ENCODE measurements around the gene HERC3.

HERC3 gene

DNA sequence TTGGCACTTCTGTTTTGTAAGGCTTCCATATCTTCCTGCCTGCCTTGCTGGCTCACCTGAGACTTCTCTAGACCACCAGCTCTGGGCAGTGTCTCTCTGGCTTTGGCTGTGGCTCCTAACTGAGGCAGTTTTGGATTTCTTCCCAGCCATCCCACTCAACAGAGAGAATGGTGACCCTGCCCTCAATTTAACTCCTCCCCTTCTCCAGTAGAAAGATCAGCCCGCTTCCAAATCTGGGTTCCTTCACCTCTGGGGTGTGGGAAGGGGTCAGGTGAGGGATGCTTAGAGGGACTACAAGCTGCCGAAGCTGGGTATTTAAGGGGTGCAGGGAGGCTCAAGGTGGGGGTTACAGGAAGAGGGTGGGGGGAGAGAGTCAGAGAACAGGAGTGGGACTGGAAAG lies 81.6 kb downstream of the HERC3 start:
- Histone ChIP-seq H3K9me3 (ENCODE audit: low read length) (no peaks in the 10 kb centered on the region), H3K27me3 (ENCODE audit: control insufficient read depth in 1 of 2, insufficient read depth in 2 of 2, low read length in 2 of 2) (no peaks in the 10 kb centered on the region), H3K9ac (ENCODE audit: low read length) (no peak overlapping the region), H3K27ac (ENCODE audit: low read depth, low read length) (no peak overlapping the region), H3K4me1 (ENCODE audit: insufficient read depth, low read length) (no peaks in the 10 kb centered on the region), H3K4me3 (ENCODE audit: low read depth in 1 of 2, low read length in 2 of 2) (no peak overlapping the region), H3K36me3 (ENCODE audit: insufficient read depth, low read length) (peaks cover 29% of the 10 kb centered on the region)

- H3K27ac ChIP-seq (ENCODE audit: low read depth, low read length) = no peak overlapping the region
- H3K9ac ChIP-seq (ENCODE audit: low read length) = no peak overlapping the region
- no peak overlapping the region for H3K4me3 ChIP-seq (ENCODE audit: low read depth in 1 of 2, low read length in 2 of 2)
- H3K4me1 ChIP-seq (ENCODE audit: insufficient read depth, low read length) = no peaks in the 10 kb centered on the region
- H3K36me3 ChIP-seq (ENCODE audit: insufficient read depth, low read length) = peaks cover 35% of the 10 kb centered on the region
- H3K9me3 ChIP-seq (ENCODE audit: low read length) = no peaks in the 10 kb centered on the region
- no peaks in the 10 kb centered on the region for H3K27me3 ChIP-seq (ENCODE audit: control insufficient read depth in 1 of 2, insufficient read depth in 2 of 2, low read length in 2 of 2)
These were observed 82.3 kb downstream of the HERC3 start for GRCh38 chr4:88674565-88674964.

- no peak overlapping the region for H3K27ac ChIP-seq (ENCODE audit: low read depth, low read length)
- no peaks in the 10 kb centered on the region for H3K9me3 ChIP-seq (ENCODE audit: low read length)
- H3K27me3 ChIP-seq (ENCODE audit: control insufficient read depth in 1 of 2, insufficient read depth in 2 of 2, low read length in 2 of 2) = no peaks in the 10 kb centered on the region
- H3K4me1 ChIP-seq (ENCODE audit: insufficient read depth, low read length) = no peaks in the 10 kb centered on the region
- no peak overlapping the region for H3K4me3 ChIP-seq (ENCODE audit: low read depth in 1 of 2, low read length in 2 of 2)
- no peak overlapping the region for H3K9ac ChIP-seq (ENCODE audit: low read length)
- peaks cover 31% of the 10 kb centered on the region for H3K36me3 ChIP-seq (ENCODE audit: insufficient read depth, low read length)
These were observed 82.7 kb downstream of the HERC3 start for GRCh38 chr4:88674979-88675378.

DNA sequence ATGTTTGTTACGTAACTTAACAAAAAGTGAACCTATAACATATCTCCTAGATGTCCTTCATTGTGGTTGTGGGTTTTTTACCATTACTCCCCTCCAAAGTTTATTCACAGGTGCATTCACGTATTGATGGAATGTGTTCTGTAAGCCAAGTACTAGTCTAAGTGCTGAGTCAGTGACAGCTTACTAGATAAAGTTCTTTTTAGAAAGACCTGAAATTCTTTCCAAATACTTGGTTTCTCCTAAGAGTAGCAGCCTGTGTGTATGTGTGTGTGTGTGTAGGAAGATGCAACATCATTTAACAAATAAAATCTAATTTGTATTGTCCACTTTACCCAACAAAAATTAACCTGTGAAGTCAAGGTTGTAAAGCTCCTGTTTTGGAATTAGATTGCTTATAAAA lies 83.3 kb downstream of the HERC3 start:
- H3K27ac ChIP-seq (ENCODE audit: low read depth, low read length) = no peak overlapping the region
- no peak overlapping the region for H3K4me3 ChIP-seq (ENCODE audit: low read depth in 1 of 2, low read length in 2 of 2)
- no peaks in the 10 kb centered on the region for H3K4me1 ChIP-seq (ENCODE audit: insufficient read depth, low read length)
- no peaks in the 10 kb centered on the region for H3K9me3 ChIP-seq (ENCODE audit: low read length)
- H3K9ac ChIP-seq (ENCODE audit: low read length) = no peak overlapping the region
- H3K36me3 ChIP-seq (ENCODE audit: insufficient read depth, low read length) = peaks cover 28% of the 10 kb centered on the region
- no peaks in the 10 kb centered on the region for H3K27me3 ChIP-seq (ENCODE audit: control insufficient read depth in 1 of 2, insufficient read depth in 2 of 2, low read length in 2 of 2)

- Histone ChIP-seq H3K4me1 (ENCODE audit: insufficient read depth, low read length) (no peaks in the 10 kb centered on the region), H3K9ac (ENCODE audit: low read length) (no peak overlapping the region), H3K36me3 (ENCODE audit: insufficient read depth, low read length) (peaks cover 35% of the 10 kb centered on the region), H3K27me3 (ENCODE audit: control insufficient read depth in 1 of 2, insufficient read depth in 2 of 2, low read length in 2 of 2) (no peaks in the 10 kb centered on the region), H3K9me3 (ENCODE audit: low read length) (no peaks in the 10 kb centered on the region), H3K4me3 (ENCODE audit: low read depth in 1 of 2, low read length in 2 of 2) (no peak overlapping the region), H3K27ac (ENCODE audit: low read depth, low read length) (no peak overlapping the region)
These were observed 88.9 kb downstream of the HERC3 start for GRCh38 chr4:88681209-88681608.

DNA sequence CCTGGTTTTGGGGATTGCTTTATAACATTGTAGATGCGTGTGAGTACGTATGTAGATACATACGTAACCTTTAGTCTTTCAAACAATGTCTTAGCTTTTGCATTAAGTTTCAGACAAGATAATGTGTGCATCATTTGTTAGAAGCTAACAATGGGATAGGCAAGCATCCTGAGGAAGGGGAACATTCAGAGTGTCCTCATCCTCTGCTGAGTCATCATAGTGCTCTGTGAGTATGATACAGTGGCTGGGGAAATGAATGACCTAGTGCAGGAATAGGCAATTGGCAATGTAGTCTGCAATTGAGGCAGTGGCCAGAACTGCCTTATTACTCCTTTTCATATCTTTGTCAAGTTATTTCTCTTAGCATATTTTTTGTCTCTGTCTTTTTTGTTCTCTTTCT lies 98.1 kb downstream of the HERC3 start:
- Histone ChIP-seq H3K27me3 (ENCODE audit: control insufficient read depth in 1 of 2, insufficient read depth in 2 of 2, low read length in 2 of 2) (no peaks in the 10 kb centered on the region), H3K4me1 (ENCODE audit: insufficient read depth, low read length) (no peaks in the 10 kb centered on the region), H3K27ac (ENCODE audit: low read depth, low read length) (no peak overlapping the region), H3K36me3 (ENCODE audit: insufficient read depth, low read length) (peaks cover 7% of the 10 kb centered on the region), H3K9ac (ENCODE audit: low read length) (no peak overlapping the region), H3K4me3 (ENCODE audit: low read depth in 1 of 2, low read length in 2 of 2) (no peak overlapping the region), H3K9me3 (ENCODE audit: low read length) (no peaks in the 10 kb centered on the region)

GRCh38 chr4:88693792-88694191 lies 101.5 kb downstream of the HERC3 start:
- Histone ChIP-seq H3K27ac (ENCODE audit: low read depth, low read length) (no peak overlapping the region), H3K36me3 (ENCODE audit: insufficient read depth, low read length) (no peaks in the 10 kb centered on the region), H3K4me1 (ENCODE audit: insufficient read depth, low read length) (no peaks in the 10 kb centered on the region), H3K4me3 (ENCODE audit: low read depth in 1 of 2, low read length in 2 of 2) (no peak overlapping the region), H3K9me3 (ENCODE audit: low read length) (no peaks in the 10 kb centered on the region), H3K27me3 (ENCODE audit: control insufficient read depth in 1 of 2, insufficient read depth in 2 of 2, low read length in 2 of 2) (no peaks in the 10 kb centered on the region), H3K9ac (ENCODE audit: low read length) (no peak overlapping the region)

- Histone ChIP-seq H3K36me3 (ENCODE audit: insufficient read depth, low read length) (no peaks in the 10 kb centered on the region), H3K9me3 (ENCODE audit: low read length) (no peaks in the 10 kb centered on the region), H3K4me1 (ENCODE audit: insufficient read depth, low read length) (no peaks in the 10 kb centered on the region), H3K27me3 (ENCODE audit: control insufficient read depth in 1 of 2, insufficient read depth in 2 of 2, low read length in 2 of 2) (no peaks in the 10 kb centered on the region), H3K9ac (ENCODE audit: low read length) (peak overlapping the region; percentile 41), H3K27ac (ENCODE audit: low read depth, low read length) (no peak overlapping the region), H3K4me3 (ENCODE audit: low read depth in 1 of 2, low read length in 2 of 2) (peak overlapping the region; percentile 21 to 72)
These were observed 104.3 kb downstream of the HERC3 start for GRCh38 chr4:88696630-88697029.

DNA sequence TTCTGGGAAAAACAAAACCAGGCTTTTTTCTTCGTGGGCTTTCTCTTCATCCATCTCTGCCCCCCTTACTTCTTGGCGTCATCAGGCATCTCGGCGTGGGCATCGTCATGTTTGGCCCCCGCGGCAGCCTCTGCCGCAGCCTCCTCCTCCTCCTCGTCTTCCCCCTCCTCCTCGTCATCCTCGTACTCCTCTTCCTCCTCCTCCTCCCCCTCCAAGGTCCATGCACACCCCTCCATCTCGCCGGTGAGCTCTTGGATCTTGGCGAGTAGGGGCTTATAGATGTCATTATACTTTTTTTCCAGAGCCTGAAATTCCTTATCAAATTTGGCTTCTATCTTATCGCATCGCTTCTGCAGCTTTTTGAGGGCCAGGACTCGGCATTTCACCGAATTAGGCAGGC lies 104.9 kb downstream of the HERC3 start:
- Histone ChIP-seq H3K4me3 (ENCODE audit: low read depth in 1 of 2, low read length in 2 of 2) (peak overlapping the region; percentile 21 to 72), H3K27me3 (ENCODE audit: control insufficient read depth in 1 of 2, insufficient read depth in 2 of 2, low read length in 2 of 2) (no peaks in the 10 kb centered on the region), H3K4me1 (ENCODE audit: insufficient read depth, low read length) (no peaks in the 10 kb centered on the region), H3K9ac (ENCODE audit: low read length) (peak overlapping the region; percentile 59), H3K9me3 (ENCODE audit: low read length) (no peaks in the 10 kb centered on the region), H3K27ac (ENCODE audit: low read depth, low read length) (peak overlapping the region; percentile 35), H3K36me3 (ENCODE audit: insufficient read depth, low read length) (no peaks in the 10 kb centered on the region)

DNA sequence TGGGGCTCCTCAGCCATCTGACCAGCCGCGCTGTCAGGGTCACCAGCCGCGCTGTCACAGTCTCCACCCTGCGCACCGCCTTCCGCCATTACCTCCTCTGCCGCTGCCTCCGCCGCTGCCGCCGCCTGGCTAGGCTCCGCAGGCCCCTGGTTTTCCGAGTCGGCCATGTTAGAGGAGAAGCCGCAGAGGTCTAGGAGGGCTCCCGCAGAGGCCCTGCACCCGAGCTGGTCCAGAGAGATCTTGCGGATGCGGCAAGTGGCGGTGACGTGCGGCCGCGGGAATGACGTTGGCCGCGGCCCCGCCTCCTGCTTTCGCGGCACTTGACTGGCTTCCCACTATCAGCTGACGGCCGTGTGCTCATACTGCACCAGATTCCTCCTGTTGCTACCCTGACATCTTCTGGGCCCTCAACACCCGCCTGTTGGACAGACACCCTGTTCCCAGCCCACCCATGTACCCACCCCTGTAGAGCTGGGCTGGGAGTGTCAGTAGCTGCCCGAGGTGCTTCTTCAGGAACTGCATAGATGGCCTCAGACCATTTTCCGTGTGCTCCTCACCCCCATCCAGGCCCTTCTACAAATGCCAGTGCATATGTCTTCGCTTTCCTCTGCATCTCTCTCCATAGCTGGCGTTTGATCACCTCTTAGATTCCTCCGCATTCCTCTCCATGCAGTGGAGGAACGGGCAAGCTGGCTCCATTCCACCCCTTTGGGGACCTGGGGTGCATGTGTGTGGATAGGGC lies 105.5 kb downstream of the HERC3 start, which contains the start of gene NAP1L5:
Gene NAP1L5, minus strand, starts transcription at position 242 of the 742 bp plus-strand sequence. Its CDS starts 75 bp downstream, at position 167.
- H3K4me3 ChIP-seq (ENCODE audit: low read depth in 1 of 2, low read length in 2 of 2) = peak within 1 kb of the TSS; percentile 21 to 72
- H3K27ac ChIP-seq (ENCODE audit: low read depth, low read length) = peak within 1 kb of the TSS; percentile 35
- no peaks in the 10 kb centered on the region for H3K4me1 ChIP-seq (ENCODE audit: insufficient read depth, low read length)
- H3K9ac ChIP-seq (ENCODE audit: low read length) = peak within 1 kb of the TSS; percentile 59
- no peaks in the 10 kb centered on the region for H3K27me3 ChIP-seq (ENCODE audit: control insufficient read depth in 1 of 2, insufficient read depth in 2 of 2, low read length in 2 of 2)
- no peaks in the 10 kb centered on the region for H3K9me3 ChIP-seq (ENCODE audit: low read length)
- no peaks in the 10 kb centered on the region for H3K36me3 ChIP-seq (ENCODE audit: insufficient read depth, low read length)

DNA sequence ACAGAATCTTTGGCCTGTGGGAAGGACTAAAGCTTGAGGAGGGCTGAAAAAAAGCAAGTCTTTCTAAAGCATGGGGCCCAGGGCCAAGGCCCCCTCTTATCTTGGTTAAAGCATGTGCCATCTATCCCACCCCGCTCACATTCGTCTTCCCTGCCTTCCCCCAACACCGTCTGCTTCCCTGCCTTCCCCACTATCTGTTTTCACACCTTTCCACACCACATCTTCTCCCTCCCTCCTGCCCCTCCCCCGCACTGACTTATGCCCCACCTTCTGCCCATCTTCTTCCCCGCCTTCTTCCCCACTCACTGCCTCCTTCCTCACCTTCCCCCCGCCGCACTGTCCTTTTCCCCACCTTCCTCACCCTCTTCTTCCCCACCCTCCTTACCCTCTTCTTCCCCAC lies 106.2 kb downstream of the HERC3 start:
- no peak overlapping the region for H3K27ac ChIP-seq (ENCODE audit: low read depth, low read length)
- no peaks in the 10 kb centered on the region for H3K36me3 ChIP-seq (ENCODE audit: insufficient read depth, low read length)
- no peaks in the 10 kb centered on the region for H3K4me1 ChIP-seq (ENCODE audit: insufficient read depth, low read length)
- H3K9ac ChIP-seq (ENCODE audit: low read length) = no peak overlapping the region
- H3K9me3 ChIP-seq (ENCODE audit: low read length) = no peaks in the 10 kb centered on the region
- no peak overlapping the region for H3K4me3 ChIP-seq (ENCODE audit: low read depth in 1 of 2, low read length in 2 of 2)
- H3K27me3 ChIP-seq (ENCODE audit: control insufficient read depth in 1 of 2, insufficient read depth in 2 of 2, low read length in 2 of 2) = no peaks in the 10 kb centered on the region

GRCh38 chr4:88702782-88703181 lies 110.5 kb downstream of the HERC3 start:
- Histone ChIP-seq H3K9ac (ENCODE audit: low read length) (no peak overlapping the region), H3K9me3 (ENCODE audit: low read length) (no peaks in the 10 kb centered on the region), H3K27me3 (ENCODE audit: control insufficient read depth in 1 of 2, insufficient read depth in 2 of 2, low read length in 2 of 2) (no peaks in the 10 kb centered on the region), H3K4me3 (ENCODE audit: low read depth in 1 of 2, low read length in 2 of 2) (no peak overlapping the region), H3K4me1 (ENCODE audit: insufficient read depth, low read length) (peaks cover 18% of the 10 kb centered on the region), H3K27ac (ENCODE audit: low read depth, low read length) (no peak overlapping the region), H3K36me3 (ENCODE audit: insufficient read depth, low read length) (peaks cover 6% of the 10 kb centered on the region)

Data from muscle layer of colon (tissue), 2 donors.